ENCODE data around the gene ARL17A.
"Not testable (repeated sequence)": the region's sequence is repeated elsewhere in the genome, so short reads cannot be mapped to it uniquely, and the experiment has no call there.

ARL17A gene

GRCh38 chr17:46579083-46580075 is at the start of gene ARL17A:
Gene ARL17A (minus strand): TSS chr17:46579691. CDS start chr17:46576322, 3,369 bp downstream.
- peak; percentile 72 for DNase-seq

- DNase-seq = not testable (repeated sequence)
Measured at GRCh38 chr17:46628753-46629436, 49.4 kb upstream of the ARL17A start.

- DNase-seq = not testable (repeated sequence)
Measured at GRCh38 chr17:46627452-46627851, 48.0 kb upstream of the ARL17A start.

- DNase-seq = not testable (repeated sequence)
Measured at GRCh38 chr17:46624726-46625125, 45.2 kb upstream of the ARL17A start.

- not testable (repeated sequence) for DNase-seq
Measured at GRCh38 chr17:46623790-46624189, 44.3 kb upstream of the ARL17A start.

GRCh38 chr17:46618975-46619374 is 39.5 kb upstream of the ARL17A start:
- DNase-seq = not testable (repeated sequence)

- DNase-seq = not testable (repeated sequence)
Measured at GRCh38 chr17:46617121-46617520, 37.6 kb upstream of the ARL17A start.

- not testable (repeated sequence) for DNase-seq
Measured at GRCh38 chr17:46613876-46614275, 34.4 kb upstream of the ARL17A start.

- not testable (repeated sequence) for DNase-seq
Measured at GRCh38 chr17:46611304-46611703, 31.8 kb upstream of the ARL17A start.

- DNase-seq = not testable (repeated sequence)
Measured at GRCh38 chr17:46603125-46603524, 23.6 kb upstream of the ARL17A start.

- DNase-seq = not testable (repeated sequence)
Measured at GRCh38 chr17:46600767-46601166, 21.3 kb upstream of the ARL17A start.

GRCh38 chr17:46598344-46598931 is 18.9 kb upstream of the ARL17A start:
- not testable (repeated sequence) for DNase-seq

- DNase-seq = not testable (repeated sequence)
Measured at GRCh38 chr17:46591332-46591731, 11.8 kb upstream of the ARL17A start.

GRCh38 chr17:46590157-46591146 is 11.0 kb upstream of the ARL17A start, which contains the start of gene NSF:
Gene NSF (plus strand): TSS chr17:46590669. CDS start chr17:46590776, 107 bp downstream.
- DNase-seq = not testable (repeated sequence)

GRCh38 chr17:46585444-46585843 is 6.0 kb upstream of the ARL17A start:
- not testable (repeated sequence) for DNase-seq

- not testable (repeated sequence) for DNase-seq
Measured at GRCh38 chr17:46580082-46580481, 591 bp upstream of the ARL17A start.

- not testable (repeated sequence) for DNase-seq
Measured at GRCh38 chr17:46571796-46572195, 7.7 kb downstream of the ARL17A start.

GRCh38 chr17:46566980-46567379 is 12.5 kb downstream of the ARL17A start:
- DNase-seq = not testable (repeated sequence)

GRCh38 chr17:46566284-46566683 is 13.2 kb downstream of the ARL17A start:
- not testable (repeated sequence) for DNase-seq

- DNase-seq = not testable (repeated sequence)
Measured at GRCh38 chr17:46560048-46560447, 19.4 kb downstream of the ARL17A start.

GRCh38 chr17:46559155-46559554 is 20.3 kb downstream of the ARL17A start:
- not testable (repeated sequence) for DNase-seq

- not testable (repeated sequence) for DNase-seq
Measured at GRCh38 chr17:46548607-46549006, 30.9 kb downstream of the ARL17A start.

Measured in activated CD4-positive, alpha-beta T cell treated with anti-CD3 and anti-CD28 coated beads for 1 hour (primary cell).